Liver (tissue), 9 donors: ENCODE data around the gene GALNT1. TPM values are rescaled to one million over a fixed set of nuclear protein-coding genes. Genes with fewer than 3 reads are reported as not detected.

Experiments
- DNase-seq: peaks from one replicate; pipeline ENCODE4 v3.0.0-alpha.2; 2017; ENCODE audit warnings: low spot score
- H3K27ac ChIP-seq, 2 donors: one replicate each; pipeline ENCODE4 v1.7.0; 2013; ENCODE audit warnings: inconsistent platforms in 2 of 2, low read length in 2 of 2, control low read depth in 1 of 2, low read depth in 1 of 2, mild to moderate bottlenecking in 1 of 2
- H3K27me3 ChIP-seq, 4 donors: one replicate each; pipeline versions ENCODE4 v1.6.1 to v1.7.0; 2013; ENCODE audit warnings: low read length in 3 of 4, inconsistent platforms in 1 of 4, mild to moderate bottlenecking in 1 of 4, moderate library complexity in 1 of 4; ENCODE audit not compliant: control insufficient read depth in 4 of 4, insufficient read depth in 4 of 4
- H3K36me3 ChIP-seq, 4 donors: one replicate each; pipeline versions ENCODE4 v1.6.1 to v1.7.0; 2013; ENCODE audit warnings: low read length in 3 of 4, mild to moderate bottlenecking in 3 of 4, low read depth in 1 of 4, moderate library complexity in 1 of 4; ENCODE audit not compliant: control insufficient read depth in 4 of 4, insufficient read depth in 3 of 4
- H3K4me1 ChIP-seq, 4 donors: one replicate each; pipeline versions ENCODE4 v1.6.1 to v1.7.0; 2013; ENCODE audit warnings: low read length in 3 of 4, mild to moderate bottlenecking in 3 of 4, moderate library complexity in 1 of 4; ENCODE audit not compliant: control insufficient read depth in 4 of 4, insufficient read depth in 4 of 4
- H3K4me3 ChIP-seq, 3 donors: one replicate each; pipeline versions ENCODE4 v1.6.1 to v1.7.0; 2013; ENCODE audit warnings: low read length in 3 of 3, control low read depth in 1 of 3, low read depth in 1 of 3, mild to moderate bottlenecking in 1 of 3
- H3K9ac ChIP-seq, 2 donors: one replicate each; pipeline ENCODE4 v1.7.0; 2013; ENCODE audit warnings: low read length in 2 of 2, mild to moderate bottlenecking in 2 of 2, moderate library complexity in 2 of 2, control low read depth in 1 of 2, low read depth in 1 of 2
- H3K9me3 ChIP-seq, 4 donors: one replicate each; pipeline versions ENCODE4 v1.6.1 to v1.7.0; 2013; ENCODE audit warnings: low read length in 3 of 4; ENCODE audit not compliant: control insufficient read depth in 4 of 4
- EGR1 ChIP-seq, 2 donors: IDR thresholded peaks; 2 replicates each; pipeline ENCODE4 v1.6.1; 2016 to 2018; ENCODE audit warnings: antibody characterized with exemption in 2 of 2, low read depth in 2 of 2
- FOXA1 ChIP-seq: IDR thresholded peaks from 2 replicates; pipeline ENCODE4 v1.6.1; 2016; ENCODE audit warnings: antibody characterized with exemption
- FOXA2 ChIP-seq: IDR thresholded peaks from 2 replicates; pipeline ENCODE4 v1.6.1; 2016; ENCODE audit warnings: antibody characterized with exemption
- GABPA ChIP-seq, 2 donors: IDR thresholded peaks in 1 of 2; conservative IDR thresholded peaks in 1 of 2; 2 replicates each; pipeline ENCODE4 v1.6.1; 2016; ENCODE audit warnings: antibody characterized with exemption in 2 of 2, mild to moderate bottlenecking in 1 of 2, moderate library complexity in 1 of 2
- HNF4A ChIP-seq, 2 donors: conservative IDR thresholded peaks; 2 replicates each; pipeline ENCODE4 v1.6.1; 2016; ENCODE audit warnings: antibody characterized with exemption in 2 of 2, mild to moderate bottlenecking in 2 of 2
- HNF4G ChIP-seq: IDR thresholded peaks from 2 replicates; pipeline ENCODE4 v1.6.1; 2016; ENCODE audit warnings: antibody characterized with exemption
- JUND ChIP-seq, 2 donors: IDR thresholded peaks; 2 replicates each; pipeline ENCODE4 v1.6.1; 2016; ENCODE audit warnings: antibody characterized with exemption in 2 of 2
- MAX ChIP-seq: IDR thresholded peaks from 2 replicates; pipeline ENCODE4 v1.6.1; 2016; ENCODE audit warnings: antibody characterized with exemption
- NR2F2 ChIP-seq: IDR thresholded peaks from 2 replicates; pipeline ENCODE4 v1.6.1; 2016; ENCODE audit warnings: antibody characterized with exemption
- RAD21 ChIP-seq, 2 donors: IDR thresholded peaks; 2 replicates each; pipeline ENCODE4 v1.6.1; 2016; ENCODE audit warnings: antibody characterized with exemption in 2 of 2, mild to moderate bottlenecking in 2 of 2
- RXRA ChIP-seq, 2 donors: IDR thresholded peaks; 2 replicates each; pipeline ENCODE4 v1.6.1; 2017 to 2018; ENCODE audit warnings: antibody characterized with exemption in 2 of 2, mild to moderate bottlenecking in 1 of 2
- SP1 ChIP-seq: IDR thresholded peaks from 2 replicates; pipeline ENCODE4 v1.6.1; 2018; ENCODE audit warnings: antibody characterized with exemption, mild to moderate bottlenecking
- TAF1 ChIP-seq: conservative IDR thresholded peaks from 2 replicates; pipeline ENCODE4 v1.6.1; 2016; ENCODE audit warnings: antibody characterized with exemption, mild to moderate bottlenecking
- YY1 ChIP-seq: IDR thresholded peaks from 2 replicates; pipeline ENCODE4 v1.6.1; 2016; ENCODE audit warnings: antibody characterized with exemption, mild to moderate bottlenecking
- ZBTB33 ChIP-seq: IDR thresholded peaks from 2 replicates; pipeline ENCODE4 v1.6.1; 2016; ENCODE audit warnings: antibody characterized with exemption
- WGBS: extraction: QIAGEN DNeasy Blood & Tissue Kit; methylation state at CpG from one replicate; pipeline ENCODE4 v1.1.7; 2013; 5-methylcytosine and 5-hydroxymethylcytosine counted together
- polyA plus RNA-seq, 2 donors: library from polyadenylated mRNA; stranded (reverse) in 1 of 2; unstranded in 1 of 2; fragments of 200-250 nt in 1 of 2; fragments of >200 nt in 1 of 2; fragmentation: Nextera tagmentation in 1 of 2; extraction: Ambion mirVana in 1 of 2; gene quantifications; one replicate each; pipeline versions ENCODE4 v1.2.1 to v1.2.3, GENCODE V29; 2013 to 2015
- total RNA-seq, 2 donors: library from RNA; depleted of rRNA; stranded (reverse); fragments of >200 nt; gene quantifications; one replicate each; pipeline ENCODE4 v1.2.3, GENCODE V29; 2014
- TF ChIP-seq, protein P1 (sequence below): fragments of 150-350 bp; IDR thresholded peaks from 2 replicates; pipeline ENCODE4 v1.5.1; 2017; ENCODE audit warnings: improper control_type of control experiment, low read depth, low read length; ENCODE audit not compliant: missing input control
- TF ChIP-seq, protein P2 (sequence below): IDR thresholded peaks from 2 replicates; pipeline ENCODE4 v1.6.1; 2016; ENCODE audit warnings: antibody characterized with exemption, mild to moderate bottlenecking
- TF ChIP-seq, protein P3 (sequence below): IDR thresholded peaks from 2 replicates; pipeline ENCODE4 v1.6.1; 2016; ENCODE audit warnings: antibody characterized with exemption
- donor health status: healthy.
- donor health status: healthy.
- donor health status: healthy.
- donor health status: healthy.
- donor health status: healthy.

GALNT1 gene
- total and polyA plus RNA-seq, 4 donors = 13.9 to 42.2 (median 26.5) TPM

DNA sequence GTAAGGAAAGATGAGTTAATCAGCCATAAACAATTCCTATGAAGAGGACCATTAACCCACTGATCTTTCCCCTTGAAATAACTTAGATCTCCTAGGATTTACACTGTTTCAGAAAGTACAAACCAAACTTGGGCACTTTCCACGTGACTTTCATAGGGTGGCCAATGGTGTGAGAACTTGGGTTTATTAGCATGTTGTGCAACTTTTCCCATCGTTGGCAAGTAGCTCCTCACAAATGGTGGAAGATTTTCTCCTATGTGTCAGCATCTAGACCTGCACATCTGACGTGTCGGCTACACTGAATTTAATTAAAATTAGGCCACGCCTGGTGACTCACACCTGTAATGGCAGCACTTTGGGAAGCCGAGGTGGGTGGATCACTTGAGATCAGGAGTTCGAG, 116.3 kb downstream of the GALNT1 start:
- no peaks in the 10 kb centered on the region for H3K27me3 ChIP-seq
- 95% methylated on average over 7 of the region's 7 CpGs for WGBS
- no peaks in the 10 kb centered on the region for H3K4me1 ChIP-seq
- no peak for TF ChIP-seq HNF4A (conservative IDR thresholded peaks at IDR 0.05)
- no peak for TF ChIP-seq EGR1 (IDR thresholded peaks at IDR 0.05; ENCODE audit: low read depth in 2 of 2)
- TF ChIP-seq, protein P1, sequence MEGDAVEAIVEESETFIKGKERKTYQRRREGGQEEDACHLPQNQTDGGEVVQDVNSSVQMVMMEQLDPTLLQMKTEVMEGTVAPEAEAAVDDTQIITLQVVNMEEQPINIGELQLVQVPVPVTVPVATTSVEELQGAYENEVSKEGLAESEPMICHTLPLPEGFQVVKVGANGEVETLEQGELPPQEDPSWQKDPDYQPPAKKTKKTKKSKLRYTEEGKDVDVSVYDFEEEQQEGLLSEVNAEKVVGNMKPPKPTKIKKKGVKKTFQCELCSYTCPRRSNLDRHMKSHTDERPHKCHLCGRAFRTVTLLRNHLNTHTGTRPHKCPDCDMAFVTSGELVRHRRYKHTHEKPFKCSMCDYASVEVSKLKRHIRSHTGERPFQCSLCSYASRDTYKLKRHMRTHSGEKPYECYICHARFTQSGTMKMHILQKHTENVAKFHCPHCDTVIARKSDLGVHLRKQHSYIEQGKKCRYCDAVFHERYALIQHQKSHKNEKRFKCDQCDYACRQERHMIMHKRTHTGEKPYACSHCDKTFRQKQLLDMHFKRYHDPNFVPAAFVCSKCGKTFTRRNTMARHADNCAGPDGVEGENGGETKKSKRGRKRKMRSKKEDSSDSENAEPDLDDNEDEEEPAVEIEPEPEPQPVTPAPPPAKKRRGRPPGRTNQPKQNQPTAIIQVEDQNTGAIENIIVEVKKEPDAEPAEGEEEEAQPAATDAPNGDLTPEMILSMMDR = no peak
- TF ChIP-seq, protein P2, sequence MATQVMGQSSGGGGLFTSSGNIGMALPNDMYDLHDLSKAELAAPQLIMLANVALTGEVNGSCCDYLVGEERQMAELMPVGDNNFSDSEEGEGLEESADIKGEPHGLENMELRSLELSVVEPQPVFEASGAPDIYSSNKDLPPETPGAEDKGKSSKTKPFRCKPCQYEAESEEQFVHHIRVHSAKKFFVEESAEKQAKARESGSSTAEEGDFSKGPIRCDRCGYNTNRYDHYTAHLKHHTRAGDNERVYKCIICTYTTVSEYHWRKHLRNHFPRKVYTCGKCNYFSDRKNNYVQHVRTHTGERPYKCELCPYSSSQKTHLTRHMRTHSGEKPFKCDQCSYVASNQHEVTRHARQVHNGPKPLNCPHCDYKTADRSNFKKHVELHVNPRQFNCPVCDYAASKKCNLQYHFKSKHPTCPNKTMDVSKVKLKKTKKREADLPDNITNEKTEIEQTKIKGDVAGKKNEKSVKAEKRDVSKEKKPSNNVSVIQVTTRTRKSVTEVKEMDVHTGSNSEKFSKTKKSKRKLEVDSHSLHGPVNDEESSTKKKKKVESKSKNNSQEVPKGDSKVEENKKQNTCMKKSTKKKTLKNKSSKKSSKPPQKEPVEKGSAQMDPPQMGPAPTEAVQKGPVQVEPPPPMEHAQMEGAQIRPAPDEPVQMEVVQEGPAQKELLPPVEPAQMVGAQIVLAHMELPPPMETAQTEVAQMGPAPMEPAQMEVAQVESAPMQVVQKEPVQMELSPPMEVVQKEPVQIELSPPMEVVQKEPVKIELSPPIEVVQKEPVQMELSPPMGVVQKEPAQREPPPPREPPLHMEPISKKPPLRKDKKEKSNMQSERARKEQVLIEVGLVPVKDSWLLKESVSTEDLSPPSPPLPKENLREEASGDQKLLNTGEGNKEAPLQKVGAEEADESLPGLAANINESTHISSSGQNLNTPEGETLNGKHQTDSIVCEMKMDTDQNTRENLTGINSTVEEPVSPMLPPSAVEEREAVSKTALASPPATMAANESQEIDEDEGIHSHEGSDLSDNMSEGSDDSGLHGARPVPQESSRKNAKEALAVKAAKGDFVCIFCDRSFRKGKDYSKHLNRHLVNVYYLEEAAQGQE = no peak
- TF ChIP-seq, protein P3, sequence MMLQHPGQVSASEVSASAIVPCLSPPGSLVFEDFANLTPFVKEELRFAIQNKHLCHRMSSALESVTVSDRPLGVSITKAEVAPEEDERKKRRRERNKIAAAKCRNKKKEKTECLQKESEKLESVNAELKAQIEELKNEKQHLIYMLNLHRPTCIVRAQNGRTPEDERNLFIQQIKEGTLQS = no peak
- no peak for TF ChIP-seq SP1
- TF ChIP-seq GABPA (IDR thresholded peaks at IDR 0.05 in 1 of 2, conservative IDR thresholded peaks at IDR 0.05 in 1 of 2) = no peak
- no peak for TF ChIP-seq NR2F2
- TF ChIP-seq FOXA2 = no peak
- TF ChIP-seq FOXA1 = no peak
- no peak for TF ChIP-seq MAX
- no peak for TF ChIP-seq ZBTB33
- TF ChIP-seq RXRA (IDR thresholded peaks at IDR 0.05) = no peak
- TF ChIP-seq RAD21 (IDR thresholded peaks at IDR 0.05) = no peak
- TF ChIP-seq YY1 = no peak
- no peak for TF ChIP-seq JUND (IDR thresholded peaks at IDR 0.05)
- TF ChIP-seq TAF1 = no peak
- TF ChIP-seq HNF4G = no peak
- no peak overlapping the region for H3K27ac ChIP-seq
- no peak overlapping the region for H3K4me3 ChIP-seq
- H3K9me3 ChIP-seq = no peaks in the 10 kb centered on the region
- DNase-seq = no peak
- no peak overlapping the region for H3K9ac ChIP-seq
- H3K36me3 ChIP-seq = peaks cover 0 to 2% (median 0%) of the 10 kb centered on the region in 4 donors
